DMS 273 (cell line): ENCODE data around the gene SERTAD1.
A peak's percentile ranks its signal among the peaks of the same experiment; 100 is the strongest.
"Not testable (repeated sequence)": the region's sequence is repeated elsewhere in the genome, so short reads cannot be mapped to it uniquely, and the experiment has no call there.

ENCODE experiments used
- DNase-seq: peaks from one replicate; lab custom pipeline; 2025; ENCODE audit not compliant: unreplicated experiment; lab: John Stamatoyannopoulos, UW

The SERTAD1 gene

GRCh38 chr19:40422748-40423566 lies 2.8 kb downstream of the SERTAD1 start:
- no peak for DNase-seq

DNA sequence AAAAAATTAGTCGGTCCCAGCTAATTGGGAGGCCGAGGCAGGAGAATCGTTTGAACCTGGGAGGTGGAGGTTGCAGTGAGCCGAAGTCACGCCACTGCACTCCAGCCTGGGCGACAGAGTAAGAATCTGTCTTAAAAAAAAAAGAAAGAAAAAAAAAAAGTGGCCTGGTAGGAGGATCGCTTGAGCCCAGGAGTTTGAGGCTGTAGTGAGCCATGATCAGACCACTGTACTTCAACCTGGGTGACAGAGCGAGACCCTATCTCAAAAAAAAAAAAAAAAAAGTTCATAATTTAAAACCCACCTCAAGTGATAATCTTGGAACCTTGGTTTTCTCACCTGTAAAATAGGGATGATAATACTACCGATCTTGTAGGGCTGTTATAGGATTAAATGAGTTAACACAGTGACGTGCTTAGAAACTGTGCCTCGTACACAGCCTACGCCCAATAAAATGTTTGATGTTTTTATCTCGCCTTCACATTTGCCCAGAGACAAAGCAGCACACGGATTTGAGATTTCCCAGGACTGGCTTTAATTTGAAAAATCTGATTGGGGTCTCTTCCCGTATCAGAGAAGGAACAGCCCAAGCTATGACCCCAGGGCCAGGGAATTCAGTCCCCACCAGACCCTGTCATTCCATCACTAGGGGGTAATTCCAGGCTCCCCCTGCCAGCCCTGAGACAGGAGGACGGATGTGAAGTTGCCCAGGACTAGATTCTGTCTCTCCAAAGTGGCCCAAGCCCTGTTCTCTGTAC lies 3.6 kb downstream of the SERTAD1 start:
- no peak for DNase-seq

GRCh38 chr19:40420766-40421765 lies 4.7 kb downstream of the SERTAD1 start:
- DNase-seq, result peak; percentile 94

- DNase-seq, result no peak
Measured at GRCh38 chr19:40420451-40420765, 5.4 kb downstream of the SERTAD1 start.

- no peak for DNase-seq
Measured at GRCh38 chr19:40419780-40420179, 6.0 kb downstream of the SERTAD1 start.

DNA sequence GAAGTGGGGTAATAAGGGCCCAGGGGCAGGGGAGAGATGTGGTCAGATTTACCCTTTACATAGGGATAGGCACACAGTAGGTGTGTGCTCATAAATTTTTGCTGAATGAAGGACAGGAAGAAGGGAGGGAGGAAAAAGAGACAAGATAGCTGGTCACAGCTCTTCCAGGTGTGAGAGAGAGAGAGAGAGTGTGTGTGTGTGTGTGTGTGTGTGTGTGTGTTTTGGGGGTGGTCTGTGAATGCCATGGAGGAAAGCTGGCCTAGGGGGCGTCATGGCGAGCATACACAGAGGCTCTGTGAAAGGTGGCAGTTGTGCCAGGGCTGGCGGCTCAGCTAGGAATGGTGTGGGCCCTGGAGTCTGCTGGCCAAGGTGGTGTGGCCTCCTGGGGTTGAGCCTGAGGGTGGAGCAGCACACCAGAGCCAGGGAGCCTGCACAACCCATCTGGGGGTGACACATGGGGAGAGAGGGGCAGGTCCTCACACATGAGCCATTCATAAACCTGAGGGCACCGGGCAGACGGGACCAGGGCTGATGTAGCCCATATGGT lies 6.7 kb downstream of the SERTAD1 start:
- peak; percentile 97 for DNase-seq

GRCh38 chr19:40418040-40418439 lies 7.8 kb downstream of the SERTAD1 start:
- DNase-seq, result no peak

- DNase-seq, result no peak
Measured at GRCh38 chr19:40417643-40417981, 8.2 kb downstream of the SERTAD1 start.

- no peak for DNase-seq
Measured at GRCh38 chr19:40416918-40417642, 8.7 kb downstream of the SERTAD1 start.

- no peak for DNase-seq
Measured at GRCh38 chr19:40415768-40416167, 10.0 kb downstream of the SERTAD1 start.

GRCh38 chr19:40414542-40415535 lies 11.0 kb downstream of the SERTAD1 start:
- DNase-seq, result no peak

DNA sequence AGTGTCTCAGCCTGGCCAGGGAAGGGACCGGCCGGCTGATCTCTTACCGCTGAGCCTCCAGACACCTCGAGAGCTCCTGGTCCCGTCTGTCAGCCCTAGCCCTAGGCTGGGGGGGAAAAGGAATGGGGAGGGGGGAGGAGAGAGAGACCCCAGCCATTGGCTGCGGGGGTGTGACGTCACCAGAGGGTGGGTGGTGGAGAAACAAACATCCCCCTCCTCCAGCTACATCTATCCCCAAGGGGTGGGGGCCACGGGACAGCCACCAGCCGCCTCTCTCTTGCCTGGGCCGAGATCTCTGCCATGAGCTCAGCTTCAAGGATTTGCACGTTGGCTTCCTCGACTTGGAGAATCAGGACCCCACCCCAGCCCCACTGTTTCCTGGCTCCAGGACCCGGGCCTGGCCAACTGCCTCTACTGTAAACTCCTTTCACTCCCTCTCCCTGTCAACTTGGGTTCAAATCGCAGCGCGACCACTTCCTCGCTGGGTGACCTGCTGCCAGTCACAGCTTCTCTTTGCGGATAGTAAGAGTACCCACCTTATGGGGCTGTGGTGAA lies 12.4 kb downstream of the SERTAD1 start, which contains the start of gene PRX:
Gene PRX, minus strand, starts transcription at position 88 of the 555 bp plus-strand sequence. CDS start 5,446 bp downstream, outside the sequence.
- no peak for DNase-seq

DNA sequence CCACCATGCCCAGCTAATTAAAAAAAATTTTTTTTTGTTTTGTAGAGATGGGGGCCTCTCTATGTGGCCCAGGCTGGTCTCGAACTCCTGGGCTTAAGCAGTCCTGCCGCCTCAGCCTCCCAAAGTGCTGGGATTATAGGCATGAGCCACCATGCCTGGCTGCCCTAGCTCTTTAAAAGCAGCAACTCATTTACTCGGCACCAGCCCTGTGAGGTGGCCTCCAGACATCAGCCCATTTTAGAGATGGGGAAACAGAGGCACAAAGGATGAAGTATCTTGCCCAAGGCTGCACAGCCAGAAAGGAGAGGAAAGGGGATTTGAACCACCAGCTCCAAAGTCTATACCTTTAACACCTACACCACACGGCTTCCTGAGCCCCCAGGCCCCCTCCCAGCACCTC lies 12.9 kb downstream of the SERTAD1 start:
- DNase-seq, result no peak

DNA sequence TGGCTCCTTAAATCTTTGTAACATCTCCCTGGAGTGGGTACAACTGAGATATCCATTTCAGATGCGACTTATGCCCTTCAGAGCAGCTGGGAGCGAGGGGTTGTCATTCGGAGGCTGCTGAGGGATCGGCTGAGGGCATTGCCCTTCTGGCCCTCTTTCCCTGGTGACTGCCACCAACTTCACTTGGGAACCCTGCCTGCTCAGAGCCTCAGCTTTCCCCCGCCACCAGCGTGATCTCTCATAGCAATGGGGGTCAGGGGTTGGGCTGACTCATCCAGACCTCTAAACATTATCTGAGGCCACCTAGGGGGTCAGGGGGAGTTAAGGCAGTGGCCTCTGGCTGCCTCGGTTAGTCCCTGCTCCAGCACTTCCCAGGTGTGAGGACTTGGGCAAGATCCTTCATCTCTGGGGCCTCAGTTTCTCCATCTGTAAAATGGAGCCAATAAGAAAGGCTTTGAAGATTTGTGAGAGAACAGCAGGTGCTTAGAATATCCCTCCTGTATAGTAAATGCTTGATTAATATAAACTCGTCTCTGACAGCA lies 13.8 kb downstream of the SERTAD1 start:
- no peak for DNase-seq

GRCh38 chr19:40411125-40411842 lies 14.5 kb downstream of the SERTAD1 start:
- no peak for DNase-seq

GRCh38 chr19:40410030-40410389 lies 15.8 kb downstream of the SERTAD1 start:
- peak; percentile 43 for DNase-seq

DNA sequence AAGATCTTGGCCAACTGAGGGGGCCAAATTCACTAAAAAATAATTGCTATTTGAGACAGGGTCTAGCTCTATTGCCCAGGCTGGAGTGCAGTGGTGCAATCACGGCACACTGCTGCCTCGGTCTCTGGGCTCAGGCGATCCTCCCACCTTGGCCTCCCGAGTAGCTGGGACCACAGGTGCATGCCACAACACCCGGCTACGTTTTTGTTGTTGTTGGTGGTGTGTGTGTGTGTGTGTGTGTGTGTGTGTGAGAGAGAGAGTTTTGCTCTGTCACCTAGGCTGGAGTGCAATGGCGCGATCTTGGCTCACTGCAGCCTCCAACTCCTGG lies 17.2 kb downstream of the SERTAD1 start:
- not testable (repeated sequence) for DNase-seq
